Breast epithelium (tissue), 4 donors: Measurements from ENCODE around the gene SMARCC2. TPM values are rescaled to one million over a fixed set of nuclear protein-coding genes. Genes with fewer than 3 reads are reported as not detected.
"Not testable (repeated sequence)": the region's sequence is repeated elsewhere in the genome, so short reads cannot be mapped to it uniquely, and the experiment has no call there.

Experiments used
- DNase-seq, 2 donors: peaks; one replicate each; pipeline ENCODE4 v3.0.0-alpha.2; 2019; ENCODE audit warnings: low spot score in 2 of 2
- H3K27ac ChIP-seq, 2 donors: fragments of 200-600 bp; sonication (generic) in 1 of 2; one replicate each; pipeline ENCODE4 v1.5.1; 2016 to 2019; ENCODE audit warnings: mild to moderate bottlenecking in 1 of 2
- H3K27me3 ChIP-seq, 2 donors: fragments of 200-600 bp; sonication (generic) in 1 of 2; one replicate each; pipeline versions ENCODE4 v1.5.1 to v1.6.0; 2017 to 2019; ENCODE audit warnings: control low read depth in 1 of 2, mild to moderate bottlenecking in 1 of 2
- H3K36me3 ChIP-seq: fragments of 200-600 bp; one replicate; pipeline ENCODE4 v1.5.1; 2019
- H3K4me1 ChIP-seq, 2 donors: fragments of 200-600 bp; sonication (generic); one replicate each; pipeline ENCODE4 v1.5.1; 2016 to 2019; ENCODE audit warnings: control low read depth in 1 of 2
- H3K4me3 ChIP-seq, 3 donors: fragments of 200-600 bp; sonication (generic); 1 replicate in 2 of 3; 2 replicates in 1 of 3; pipeline ENCODE4 v1.5.1; 2016 to 2019; ENCODE audit warnings: mild to moderate bottlenecking in 3 of 3, moderate library complexity in 2 of 3
- H3K9me3 ChIP-seq, 2 donors: fragments of 200-600 bp; sonication (generic) in 1 of 2; one replicate each; pipeline ENCODE4 v1.5.1; 2016 to 2019; ENCODE audit warnings: control low read depth in 1 of 2
- CTCF ChIP-seq, 3 donors: fragments of 450-650 bp; IDR thresholded peaks; one replicate each; pipeline ENCODE4 v1.5.1; 2016 to 2017; ENCODE audit warnings: antibody characterized with exemption in 3 of 3, mild to moderate bottlenecking in 3 of 3, moderate library complexity in 3 of 3
- POLR2A ChIP-seq: fragments of 450-650 bp; IDR thresholded peaks from one replicate; pipeline ENCODE4 v1.6.1; 2016; ENCODE audit warnings: antibody characterized with exemption, mild to moderate bottlenecking, moderate library complexity
- POLR2AphosphoS5 ChIP-seq, 3 donors: sonication (generic); formaldehyde crosslinking; IDR thresholded peaks; one replicate each; pipeline ENCODE4 v1.6.1; 2017; ENCODE audit warnings: antibody characterized with exemption in 3 of 3
- intact Hi-C: fragments of 100-400 bp; cut with DNase I; formaldehyde crosslinking; loops from one replicate; pipeline ENCODE4 v1.15.1; 2023; ENCODE audit warnings: low total_unique reads
- total RNA-seq, 3 donors: library from RNA; depleted of rRNA; stranded (reverse); fragments of >200 nt; gene quantifications; one replicate each; pipeline ENCODE4 v1.1.0, GENCODE V29; 2016

Gene SMARCC2
- total RNA-seq, 3 donors from 2014 or later = 105 to 114 (median 106) TPM

- DNase-seq = no peak
- Histone ChIP-seq H3K36me3 (no peaks in the 10 kb centered on the region), H3K4me1 (no peaks in the 10 kb centered on the region), H3K4me3 (no peak overlapping the region), H3K9me3 (no peaks in the 10 kb centered on the region), H3K27me3 (no peaks in the 10 kb centered on the region), H3K27ac (no peak overlapping the region)
- TF ChIP-seq CTCF (IDR thresholded peaks at IDR 0.05) = no peak
- no peak for TF ChIP-seq POLR2AphosphoS5 (IDR thresholded peaks at IDR 0.05)
- no peak for TF ChIP-seq POLR2A
- intact Hi-C loops = no loop called here
Observed at GRCh38 chr12:56202838-56203237, 13.6 kb upstream of the SMARCC2 start.

GRCh38 chr12:56202366-56202765, 13.1 kb upstream of the SMARCC2 start:
- no peaks in the 10 kb centered on the region for H3K4me1 ChIP-seq
- no peaks in the 10 kb centered on the region for H3K36me3 ChIP-seq
- H3K27me3 ChIP-seq = no peaks in the 10 kb centered on the region
- intact Hi-C loops = no loop called here
- TF ChIP-seq POLR2A (no peak), CTCF (IDR thresholded peaks at IDR 0.05) (no peak), POLR2AphosphoS5 (IDR thresholded peaks at IDR 0.05) (no peak)
- H3K27ac ChIP-seq = no peak overlapping the region
- no peak for DNase-seq
- H3K4me3 ChIP-seq = no peak overlapping the region
- no peaks in the 10 kb centered on the region for H3K9me3 ChIP-seq

GRCh38 chr12:56198836-56199235, 9.6 kb upstream of the SMARCC2 start:
- Histone ChIP-seq H3K36me3 (no peaks in the 10 kb centered on the region), H3K4me1 (no peaks in the 10 kb centered on the region), H3K27me3 (no peaks in the 10 kb centered on the region), H3K4me3 (no peak overlapping the region), H3K9me3 (no peaks in the 10 kb centered on the region), H3K27ac (no peak overlapping the region)
- DNase-seq = no peak
- intact Hi-C loops = no loop called here
- TF ChIP-seq CTCF (IDR thresholded peaks at IDR 0.05) = no peak
- no peak for TF ChIP-seq POLR2A
- TF ChIP-seq POLR2AphosphoS5 (IDR thresholded peaks at IDR 0.05) = no peak

GRCh38 chr12:56197921-56198635, 8.8 kb upstream of the SMARCC2 start:
- Histone ChIP-seq H3K27ac (no peak overlapping the region), H3K4me1 (no peaks in the 10 kb centered on the region), H3K9me3 (no peaks in the 10 kb centered on the region), H3K4me3 (no peak overlapping the region), H3K27me3 (no peaks in the 10 kb centered on the region), H3K36me3 (no peaks in the 10 kb centered on the region)
- intact Hi-C loops = no loop called here
- no peak for DNase-seq
- no peak for TF ChIP-seq POLR2AphosphoS5 (IDR thresholded peaks at IDR 0.05)
- no peak for TF ChIP-seq CTCF (IDR thresholded peaks at IDR 0.05)
- no peak for TF ChIP-seq POLR2A

- H3K4me3 ChIP-seq, H3K4me1 ChIP-seq, H3K9me3 ChIP-seq, H3K27me3 ChIP-seq, DNase-seq, intact Hi-C loops, H3K36me3 ChIP-seq: not testable (repeated sequence)
- H3K27ac ChIP-seq = peak overlapping the region in 1 of 2 donors; percentile 26
Observed at GRCh38 chr12:56196818-56197550, 7.7 kb upstream of the SMARCC2 start.
